Muscle of back (tissue), 11 donors: ENCODE data around the gene ATP9B. TPM values are rescaled to one million over a fixed set of nuclear protein-coding genes. Genes with fewer than 3 reads are reported as not detected.

ENCODE experiments used
- DNase-seq, 3 donors: peaks; one replicate each; pipeline versions ENCODE4 v3.0.0 to v3.0.0-alpha.2; 2013
- polyA plus RNA-seq, 10 donors: library from polyadenylated mRNA; unstranded; fragments of 120-200 nt; gene quantifications; one replicate each; pipeline ENCODE4 v1.2.1, GENCODE V29; 2013; ENCODE audit not compliant: insufficient read length in 10 of 10

ATP9B gene
- polyA plus RNA-seq, 10 donors: 11.8 to 27.6 (median 16.4) TPM

DNA sequence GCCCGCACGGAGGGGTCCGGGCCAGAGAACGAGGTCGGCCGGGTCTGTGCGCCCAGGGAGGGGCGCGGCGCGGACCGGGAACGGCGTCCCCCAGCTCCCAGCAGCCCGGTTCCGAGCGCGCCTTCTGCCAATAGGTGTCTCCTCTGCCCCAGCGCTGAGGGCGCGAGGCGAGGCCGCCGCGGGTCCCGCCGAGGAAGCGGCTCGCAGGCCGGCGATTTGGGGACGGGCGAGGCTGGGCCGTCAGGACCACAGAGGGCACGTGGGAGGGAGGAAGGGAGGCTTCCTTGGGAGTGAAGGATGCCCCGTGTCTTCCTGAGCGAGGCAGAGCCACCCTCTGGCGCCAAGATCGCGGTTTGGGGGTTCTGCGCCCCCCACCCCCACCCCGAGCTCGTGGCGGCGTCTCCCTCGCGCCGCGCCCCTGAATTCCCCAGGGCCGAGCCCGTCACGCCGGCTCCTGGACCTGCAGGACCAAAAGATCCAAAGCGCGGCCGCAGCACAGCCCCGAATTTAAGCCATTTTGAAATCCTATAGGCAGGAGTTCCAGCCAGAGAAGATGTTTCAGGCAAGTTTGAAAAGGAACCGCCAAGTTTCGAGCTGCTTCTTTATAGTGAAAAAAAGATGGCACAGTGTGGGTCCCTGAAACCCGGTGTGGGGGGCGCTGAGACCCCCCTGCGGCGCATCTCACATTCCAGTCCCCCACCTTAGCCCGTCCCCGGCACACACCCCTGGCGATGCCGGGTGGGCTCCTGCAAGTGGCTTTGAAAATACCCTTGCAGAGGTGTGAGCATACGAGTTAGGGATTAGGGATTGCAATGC, 327.4 kb downstream of the ATP9B start:
- DNase-seq: peak in 1 of 3 donors; percentile 84

- DNase-seq: no peak
Observed at GRCh38 chr18:79397247-79397829, 328.1 kb downstream of the ATP9B start.

GRCh38 chr18:79397830-79398761, 328.9 kb downstream of the ATP9B start:
- no peak for DNase-seq

GRCh38 chr18:79399275-79400081, 330.3 kb downstream of the ATP9B start:
- DNase-seq: no peak

DNA sequence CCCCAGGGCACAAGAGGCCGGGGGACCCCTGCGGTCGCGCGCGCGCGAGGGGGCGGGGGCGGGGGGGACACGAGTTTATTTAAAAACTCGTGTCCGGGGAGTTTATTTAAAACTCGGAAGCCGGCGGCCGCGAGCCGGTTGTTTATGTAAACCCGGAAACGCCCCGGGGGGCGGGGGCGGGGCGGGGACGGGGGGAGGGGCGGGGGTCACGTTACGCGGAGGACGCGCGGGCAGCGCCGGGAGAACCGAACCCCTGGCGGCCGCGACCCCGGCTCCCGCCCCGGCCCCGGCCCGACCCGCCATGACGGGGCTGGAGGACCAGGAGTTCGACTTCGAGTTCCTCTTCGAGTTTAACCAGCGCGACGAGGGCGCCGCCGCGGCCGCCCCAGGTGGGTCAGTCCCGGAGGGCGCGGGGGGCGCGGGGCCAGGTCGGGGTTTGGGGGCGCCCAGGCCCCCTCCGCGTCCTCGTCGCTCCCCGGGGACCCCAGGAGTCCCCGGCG, 330.9 kb downstream of the ATP9B start:
- DNase-seq: no peak

DNA sequence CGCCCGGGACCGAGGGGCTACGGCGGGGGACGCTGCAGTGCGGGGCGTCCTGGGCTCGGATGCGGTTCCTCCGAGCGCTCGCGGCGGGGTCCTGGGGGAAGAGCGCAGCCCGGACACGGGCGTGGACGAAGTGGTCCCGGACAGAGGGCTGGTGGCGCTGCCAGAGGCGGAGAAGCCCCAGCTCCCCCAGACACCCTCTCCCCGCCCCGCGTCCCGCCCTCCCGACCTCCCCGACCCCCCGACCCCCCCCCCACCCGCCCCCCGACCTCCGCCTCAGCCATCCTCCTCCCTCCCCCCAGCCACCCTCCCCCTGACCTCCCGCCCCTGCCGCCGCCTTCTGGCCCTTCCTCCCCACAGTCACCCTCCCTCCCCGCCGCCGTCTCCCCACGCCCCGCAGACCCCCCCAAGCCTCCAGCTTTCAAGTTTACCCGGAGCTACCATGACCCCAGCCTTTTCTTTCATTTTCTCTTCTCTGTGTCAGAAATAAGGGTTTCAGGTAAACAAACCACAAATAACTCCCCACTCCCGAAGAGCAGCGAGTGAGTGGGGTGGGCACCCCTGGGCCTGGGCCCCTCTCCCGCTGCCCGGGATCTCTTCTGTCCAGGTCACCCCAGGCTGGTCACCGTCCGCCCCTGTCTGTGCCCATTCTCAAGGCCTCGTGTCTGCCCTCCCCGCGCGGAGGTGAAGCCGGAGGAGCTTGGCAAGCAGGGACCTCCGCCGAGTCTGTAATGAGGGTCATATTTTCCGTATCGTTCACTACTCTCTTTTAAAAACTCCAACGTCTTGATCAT, 331.6 kb downstream of the ATP9B start:
- DNase-seq: peak in 2 of 3 donors; percentile 73 to 86

- DNase-seq: no peak
Observed at GRCh38 chr18:79401494-79402208, 332.5 kb downstream of the ATP9B start.

DNA sequence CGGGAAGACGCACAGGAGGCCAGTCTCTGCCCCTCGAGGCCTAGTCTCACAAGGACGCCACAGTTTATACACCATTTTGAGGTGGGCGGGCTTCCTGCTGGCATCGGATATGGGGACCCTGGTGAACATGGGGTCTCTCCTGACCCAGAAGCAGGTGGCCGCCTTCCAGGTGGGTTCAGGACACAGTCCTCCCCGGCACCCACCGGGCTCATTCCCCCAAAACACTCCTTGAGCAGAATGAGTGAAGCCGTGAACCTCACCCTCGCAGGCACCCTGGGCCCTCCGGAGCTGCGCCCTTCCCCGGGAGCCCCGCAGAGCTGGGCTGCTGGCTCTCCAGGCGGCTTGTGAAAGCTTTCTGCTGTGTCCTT, 333.0 kb downstream of the ATP9B start:
- no peak for DNase-seq

DNA sequence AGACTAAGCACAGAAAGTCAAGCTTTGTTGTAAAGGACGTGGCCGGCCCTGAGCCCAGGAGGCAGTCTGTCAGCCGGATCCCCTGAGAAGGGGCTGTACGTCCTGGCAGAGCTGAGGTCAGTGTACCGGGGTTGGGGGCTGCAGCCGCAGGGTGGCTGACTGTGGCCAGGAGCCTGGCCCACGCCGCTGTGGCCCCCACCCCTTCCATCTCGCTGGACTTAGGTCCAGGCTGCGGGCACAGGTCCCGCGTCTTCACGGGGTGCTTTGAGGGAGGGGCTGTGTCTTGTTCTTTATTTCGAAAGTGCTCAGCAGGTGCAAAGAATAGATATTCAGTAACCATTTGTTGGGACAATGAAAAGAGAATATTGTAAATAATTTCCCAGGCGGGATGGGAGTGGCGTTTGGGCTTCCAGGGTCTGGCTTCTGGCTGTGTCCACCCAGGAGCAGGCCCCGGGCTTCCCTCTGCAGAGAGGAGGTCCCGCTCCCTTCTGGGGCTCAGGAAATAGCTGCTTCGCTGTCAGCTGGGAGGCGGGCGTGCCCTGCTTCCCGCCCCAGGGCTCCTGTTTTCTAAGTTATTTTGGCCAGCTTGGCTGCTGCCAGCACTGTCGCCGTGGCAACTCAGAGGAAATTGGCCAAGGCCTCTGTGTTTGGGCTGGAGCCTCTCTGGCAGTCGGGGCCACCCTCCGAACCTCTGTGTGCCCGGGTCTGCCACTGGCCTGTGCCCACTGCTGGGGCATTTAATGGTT, 334.0 kb downstream of the ATP9B start:
- DNase-seq: peak in 2 of 3 donors; percentile 69 to 81

DNA sequence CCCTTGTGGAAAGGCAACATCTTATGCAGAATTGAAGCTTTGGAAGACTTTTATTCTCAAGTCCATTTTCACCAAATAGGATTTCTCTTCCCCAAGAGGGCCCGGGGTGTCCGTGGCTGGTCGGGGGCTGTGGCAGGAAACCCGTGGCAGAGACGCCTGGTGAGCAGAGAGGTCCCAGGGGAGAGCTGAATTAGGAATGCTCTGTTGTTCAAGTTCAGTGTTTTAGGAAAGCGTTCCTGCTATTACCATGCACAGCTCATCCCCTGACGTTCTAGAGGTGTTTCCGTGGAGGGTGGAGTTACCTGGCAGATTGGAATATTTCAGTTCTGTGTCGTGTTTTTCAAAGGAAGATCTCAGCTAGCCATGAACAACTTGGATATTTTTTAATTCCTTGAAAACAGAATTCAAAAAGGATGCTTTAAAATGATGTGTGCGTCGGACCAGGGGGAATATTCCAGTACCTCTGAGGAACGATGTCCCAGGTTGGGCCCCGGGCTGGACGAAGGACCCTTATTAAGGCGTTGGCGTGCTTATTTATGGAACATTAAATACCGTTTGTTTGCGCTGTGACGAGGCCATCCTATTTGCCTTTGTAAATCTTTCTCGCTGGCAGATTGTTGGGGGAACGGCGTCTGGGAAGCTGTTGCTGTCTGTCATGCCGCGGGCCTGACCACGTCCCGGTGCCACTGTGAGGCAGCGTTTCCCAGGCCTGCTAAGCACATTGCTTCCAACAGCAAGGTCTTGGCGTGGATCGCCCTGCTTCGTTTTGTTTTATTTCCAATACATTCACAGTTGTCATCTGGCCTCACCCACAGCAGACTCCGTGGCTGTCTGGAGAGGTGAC, 334.8 kb downstream of the ATP9B start:
- DNase-seq: peak in 2 of 3 donors; percentile 42 to 65

DNA sequence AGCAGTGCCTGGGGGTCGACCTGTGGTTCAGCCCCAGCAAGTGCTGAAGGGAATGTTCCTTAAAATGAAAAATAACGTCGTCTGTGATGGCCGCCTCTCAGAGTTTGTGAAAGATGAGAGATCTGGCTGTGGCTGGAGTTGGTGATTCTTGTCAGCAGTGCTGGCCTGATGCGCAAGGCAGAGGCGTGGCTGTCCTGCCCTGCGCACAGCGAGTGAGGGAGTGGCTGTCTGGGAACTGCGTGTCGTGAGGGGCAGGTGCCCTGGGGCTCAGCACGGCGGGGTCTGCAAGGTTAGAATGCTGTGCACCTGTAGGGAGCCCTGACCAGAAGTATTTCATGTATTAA, 335.3 kb downstream of the ATP9B start:
- no peak for DNase-seq

DNA sequence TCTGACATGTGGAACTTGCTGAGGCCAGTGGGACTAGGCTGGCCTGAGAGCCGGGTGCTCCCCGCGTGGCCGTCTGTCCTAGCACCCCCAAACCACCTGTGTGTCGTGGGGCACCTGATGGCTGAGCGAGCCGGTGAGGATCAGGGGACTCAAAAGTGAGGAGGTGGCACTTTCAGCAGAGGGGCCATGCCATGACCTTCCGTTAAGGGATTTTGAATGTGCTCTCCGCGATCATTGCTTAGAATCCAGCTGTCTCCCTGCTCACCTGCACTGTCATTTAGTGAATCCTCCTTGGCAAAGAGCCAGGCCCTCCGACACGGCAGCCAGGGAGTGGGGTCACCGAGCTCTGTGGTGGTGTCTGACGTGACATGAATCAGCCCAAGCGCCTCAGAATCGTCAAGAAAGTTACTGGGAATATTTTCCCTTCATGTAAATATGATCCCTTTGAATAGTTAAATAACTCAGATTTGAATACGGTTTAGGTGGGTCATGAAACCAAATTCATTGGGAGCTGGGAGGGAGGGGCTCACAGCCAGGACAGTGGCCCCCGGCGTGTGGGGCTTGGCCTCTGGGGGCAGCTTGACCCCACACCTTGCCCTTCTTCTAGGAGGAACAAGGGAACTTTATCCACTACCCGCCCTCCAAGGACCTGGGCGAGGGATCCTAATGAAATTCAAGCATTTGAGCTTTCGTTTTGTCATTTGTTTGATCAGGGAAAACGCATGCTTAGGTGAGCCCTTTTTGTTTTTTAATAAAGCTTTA, 336.0 kb downstream of the ATP9B start:
- DNase-seq: no peak

GRCh38 chr18:79405781-79406575, 336.8 kb downstream of the ATP9B start:
- peak in 1 of 3 donors; percentile 67 for DNase-seq

GRCh38 chr18:79406708-79407107, 337.5 kb downstream of the ATP9B start:
- DNase-seq: no peak

- DNase-seq: no peak
Observed at GRCh38 chr18:79409313-79409712, 340.1 kb downstream of the ATP9B start.

GRCh38 chr18:79410171-79410641, 341.0 kb downstream of the ATP9B start:
- no peak for DNase-seq
